Fibroblast of skin of back (primary cell): ENCODE data around the gene CIRBP.

Experiments used
- DNase-seq: peaks from one replicate; pipeline ENCODE4 v3.0.0-alpha.2; 2013

Gene CIRBP

GRCh38 chr19:1269478-1270212, 513 bp downstream of the CIRBP start:
- DNase-seq, result peak; percentile 85

GRCh38 chr19:1270213-1270853, 1.2 kb downstream of the CIRBP start:
- no peak for DNase-seq

GRCh38 chr19:1270854-1271527, 1.9 kb downstream of the CIRBP start:
- no peak for DNase-seq

- DNase-seq, result no peak
Measured at GRCh38 chr19:1271528-1272422, 2.6 kb downstream of the CIRBP start.

- DNase-seq, result no peak
Measured at GRCh38 chr19:1272423-1273262, 3.5 kb downstream of the CIRBP start.

GRCh38 chr19:1273263-1274041, 4.3 kb downstream of the CIRBP start:
- DNase-seq, result no peak

- DNase-seq, result no peak
Measured at GRCh38 chr19:1274081-1274851, 5.1 kb downstream of the CIRBP start.

GRCh38 chr19:1274852-1275259, 5.7 kb downstream of the CIRBP start:
- DNase-seq, result no peak

GRCh38 chr19:1275260-1275975, 6.3 kb downstream of the CIRBP start, which contains the start of gene FAM174C:
Gene FAM174C, plus strand, starts transcription at chr19:1275530. Its CDS starts 20 bp downstream, at chr19:1275550.
- DNase-seq, result peak; percentile 96

- no peak for DNase-seq
Measured at GRCh38 chr19:1275976-1276627, 7.0 kb downstream of the CIRBP start.

GRCh38 chr19:1276628-1277022, 7.5 kb downstream of the CIRBP start:
- DNase-seq, result no peak

GRCh38 chr19:1277061-1277460, 7.9 kb downstream of the CIRBP start:
- DNase-seq, result no peak

- DNase-seq, result no peak
Measured at GRCh38 chr19:1278074-1278473, 8.9 kb downstream of the CIRBP start.

GRCh38 chr19:1278713-1279660, 9.9 kb downstream of the CIRBP start:
- no peak for DNase-seq

GRCh38 chr19:1279782-1280341, 10.7 kb downstream of the CIRBP start:
- peak; percentile 75 for DNase-seq

- no peak for DNase-seq
Measured at GRCh38 chr19:1280636-1281568, 11.8 kb downstream of the CIRBP start.
